ENCODE measurements around the gene CFAP91.

CFAP91 gene

DNA sequence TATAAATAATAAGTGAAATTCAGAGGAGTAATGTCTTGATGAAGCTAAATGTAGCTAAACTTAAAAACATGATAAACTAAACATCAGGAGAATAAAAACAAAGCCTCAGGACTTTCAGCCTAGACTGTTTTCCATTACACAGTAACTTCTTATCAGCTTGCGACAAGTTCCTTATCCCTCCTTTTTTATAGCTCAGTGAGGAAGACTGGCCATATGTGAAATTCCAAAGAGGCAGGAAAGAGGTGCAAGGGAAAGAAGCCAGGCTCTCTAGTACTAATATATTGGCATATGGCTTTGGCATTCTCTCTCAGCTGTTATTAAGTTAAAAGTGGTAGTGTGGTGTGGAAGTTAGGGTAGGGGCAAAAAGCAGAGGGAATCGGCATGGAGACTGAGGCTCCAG lies 30.0 kb upstream of the CFAP91 start:
- no peak overlapping the region for H3K9ac ChIP-seq
- peaks cover 20% of the 10 kb centered on the region for H3K4me1 ChIP-seq
- TF ChIP-seq, protein P1, sequence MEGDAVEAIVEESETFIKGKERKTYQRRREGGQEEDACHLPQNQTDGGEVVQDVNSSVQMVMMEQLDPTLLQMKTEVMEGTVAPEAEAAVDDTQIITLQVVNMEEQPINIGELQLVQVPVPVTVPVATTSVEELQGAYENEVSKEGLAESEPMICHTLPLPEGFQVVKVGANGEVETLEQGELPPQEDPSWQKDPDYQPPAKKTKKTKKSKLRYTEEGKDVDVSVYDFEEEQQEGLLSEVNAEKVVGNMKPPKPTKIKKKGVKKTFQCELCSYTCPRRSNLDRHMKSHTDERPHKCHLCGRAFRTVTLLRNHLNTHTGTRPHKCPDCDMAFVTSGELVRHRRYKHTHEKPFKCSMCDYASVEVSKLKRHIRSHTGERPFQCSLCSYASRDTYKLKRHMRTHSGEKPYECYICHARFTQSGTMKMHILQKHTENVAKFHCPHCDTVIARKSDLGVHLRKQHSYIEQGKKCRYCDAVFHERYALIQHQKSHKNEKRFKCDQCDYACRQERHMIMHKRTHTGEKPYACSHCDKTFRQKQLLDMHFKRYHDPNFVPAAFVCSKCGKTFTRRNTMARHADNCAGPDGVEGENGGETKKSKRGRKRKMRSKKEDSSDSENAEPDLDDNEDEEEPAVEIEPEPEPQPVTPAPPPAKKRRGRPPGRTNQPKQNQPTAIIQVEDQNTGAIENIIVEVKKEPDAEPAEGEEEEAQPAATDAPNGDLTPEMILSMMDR (IDR thresholded peaks at IDR 0.05), result no peak
- H3K27me3 ChIP-seq (ENCODE audit: control insufficient read depth, insufficient read depth, low read length), result no peaks in the 10 kb centered on the region
- no peak overlapping the region for H3K4me2 ChIP-seq (ENCODE audit: low read length)
- no peaks in the 10 kb centered on the region for H3K9me3 ChIP-seq (ENCODE audit: control insufficient read depth, low read length)
- H2AFZ ChIP-seq, result no peak overlapping the region
- H3K79me2 ChIP-seq, result peaks cover 5% of the 10 kb centered on the region
- H3K27ac ChIP-seq, result no peak overlapping the region
- no peak overlapping the region for H3K4me3 ChIP-seq (ENCODE audit: low read depth, low read length)
- no peaks in the 10 kb centered on the region for H3K36me3 ChIP-seq (ENCODE audit: control insufficient read depth, insufficient read depth, low read length)

DNA sequence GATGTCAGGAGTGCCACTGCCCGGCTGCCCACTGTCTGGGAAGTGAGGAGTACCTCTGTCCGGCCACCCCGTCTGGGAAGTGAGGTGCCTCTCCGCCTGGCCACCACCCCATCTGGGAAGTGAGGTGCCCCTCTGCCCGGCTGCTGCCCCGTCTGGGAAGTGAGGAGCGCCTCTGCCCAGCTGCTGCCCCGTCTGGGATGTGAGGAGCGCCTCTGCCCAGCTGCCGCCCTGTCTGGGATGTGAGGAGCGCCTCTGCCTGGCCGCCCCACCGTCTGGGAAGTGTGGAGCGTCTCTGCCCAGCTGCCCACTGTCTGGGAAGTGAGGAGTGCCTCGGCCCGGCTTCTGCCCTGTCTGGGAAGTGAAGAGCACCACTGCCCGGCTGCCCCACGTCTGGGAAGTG lies 28.9 kb upstream of the CFAP91 start:
- Histone ChIP-seq H3K9me3 (ENCODE audit: control insufficient read depth, low read length) (no peaks in the 10 kb centered on the region), H2AFZ (no peak overlapping the region), H3K27me3 (ENCODE audit: control insufficient read depth, insufficient read depth, low read length) (no peaks in the 10 kb centered on the region), H3K36me3 (ENCODE audit: control insufficient read depth, insufficient read depth, low read length) (no peaks in the 10 kb centered on the region), H3K9ac (no peak overlapping the region), H3K79me2 (peaks cover 5% of the 10 kb centered on the region), H3K27ac (no peak overlapping the region), H3K4me2 (ENCODE audit: low read length) (no peak overlapping the region), H3K4me3 (ENCODE audit: low read depth, low read length) (no peak overlapping the region), H3K4me1 (peaks cover 20% of the 10 kb centered on the region)
- TF ChIP-seq, protein P1 (IDR thresholded peaks at IDR 0.05), result no peak

DNA sequence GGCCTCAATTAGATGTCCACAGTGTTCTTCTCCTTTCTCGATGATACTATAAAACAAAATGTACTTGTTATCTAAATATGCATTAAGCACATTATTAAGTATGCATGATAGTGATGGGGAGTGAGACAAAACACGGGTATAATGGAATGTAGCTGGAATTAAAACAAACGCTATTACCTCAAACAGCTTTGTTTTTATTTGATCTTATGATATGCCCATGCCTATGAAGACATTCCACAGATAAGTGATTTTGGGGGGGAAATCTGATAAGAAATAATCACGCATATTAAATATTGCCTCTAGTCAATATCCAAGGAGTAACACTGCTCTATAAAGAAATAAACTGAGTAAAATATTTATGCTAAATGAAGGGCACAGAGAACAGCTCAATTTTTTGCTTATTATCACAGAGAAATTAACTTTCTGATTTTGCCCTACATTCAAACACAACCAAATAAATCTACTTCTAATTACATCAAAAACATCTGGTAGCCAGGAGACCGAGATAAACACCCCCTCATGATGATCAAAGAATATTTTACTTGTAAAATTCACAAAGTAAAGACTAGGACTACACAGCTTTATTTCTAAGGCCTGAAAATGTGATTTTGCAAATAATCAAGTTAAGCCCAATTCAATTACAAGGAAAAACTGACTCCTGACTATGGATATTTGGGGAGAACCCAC lies 27.5 kb upstream of the CFAP91 start:
- H3K4me3 ChIP-seq (ENCODE audit: low read depth, low read length), result peak overlapping the region; percentile 69
- peak overlapping the region; percentile 75 for H3K27ac ChIP-seq
- H3K79me2 ChIP-seq, result peaks cover 5% of the 10 kb centered on the region
- no peak overlapping the region for H3K9ac ChIP-seq
- no peak overlapping the region for H2AFZ ChIP-seq
- H3K4me1 ChIP-seq, result peaks cover 28% of the 10 kb centered on the region
- no peaks in the 10 kb centered on the region for H3K27me3 ChIP-seq (ENCODE audit: control insufficient read depth, insufficient read depth, low read length)
- peak overlapping the region; percentile 69 for H3K4me2 ChIP-seq (ENCODE audit: low read length)
- H3K36me3 ChIP-seq (ENCODE audit: control insufficient read depth, insufficient read depth, low read length), result no peaks in the 10 kb centered on the region
- TF ChIP-seq, protein P1 (IDR thresholded peaks at IDR 0.05), result no peak
- H3K9me3 ChIP-seq (ENCODE audit: control insufficient read depth, low read length), result no peaks in the 10 kb centered on the region

DNA sequence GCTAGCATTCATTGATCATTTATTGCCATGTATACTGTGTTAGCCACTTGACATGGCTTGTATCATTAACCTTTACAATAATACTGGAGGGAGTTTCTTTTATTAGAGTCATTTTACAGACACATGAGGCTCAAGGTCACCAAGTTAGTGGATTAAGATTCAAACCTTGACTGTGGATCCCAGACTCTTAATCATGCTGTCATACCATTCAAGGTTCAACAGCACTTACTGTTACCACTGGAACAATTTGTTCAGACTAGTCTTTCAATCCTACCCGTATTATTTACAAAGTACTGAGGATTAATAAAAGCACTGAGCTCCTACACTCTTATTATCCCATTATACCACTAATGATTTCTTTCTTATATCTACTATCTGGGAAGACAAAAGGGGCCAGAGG lies 26.8 kb upstream of the CFAP91 start:
- H3K27ac ChIP-seq, result peak overlapping the region; percentile 75
- TF ChIP-seq, protein P1 (IDR thresholded peaks at IDR 0.05), result no peak

More for the DNA sequence above, 26.8 kb upstream of the CFAP91 start:
- H3K9me3 ChIP-seq (ENCODE audit: control insufficient read depth, low read length), result no peaks in the 10 kb centered on the region
- peak overlapping the region; percentile 69 for H3K4me3 ChIP-seq (ENCODE audit: low read depth, low read length)
- no peaks in the 10 kb centered on the region for H3K27me3 ChIP-seq (ENCODE audit: control insufficient read depth, insufficient read depth, low read length)
- no peaks in the 10 kb centered on the region for H3K36me3 ChIP-seq (ENCODE audit: control insufficient read depth, insufficient read depth, low read length)
- peaks cover 29% of the 10 kb centered on the region for H3K4me1 ChIP-seq
- peak overlapping the region; percentile 69 for H3K4me2 ChIP-seq (ENCODE audit: low read length)
- no peak overlapping the region for H2AFZ ChIP-seq
- peaks cover 5% of the 10 kb centered on the region for H3K79me2 ChIP-seq
- H3K9ac ChIP-seq, result peak overlapping the region; percentile 32

All from parathyroid adenoma (tissue), 2 donors.